ENCODE measurements around the gene RUNDC3A. TPM values are rescaled to one million over a fixed set of nuclear protein-coding genes. Genes with fewer than 3 reads are reported as not detected.

Gene RUNDC3A
- total RNA-seq, 1 experiment from 2014 or later, result 3.6 TPM

DNA sequence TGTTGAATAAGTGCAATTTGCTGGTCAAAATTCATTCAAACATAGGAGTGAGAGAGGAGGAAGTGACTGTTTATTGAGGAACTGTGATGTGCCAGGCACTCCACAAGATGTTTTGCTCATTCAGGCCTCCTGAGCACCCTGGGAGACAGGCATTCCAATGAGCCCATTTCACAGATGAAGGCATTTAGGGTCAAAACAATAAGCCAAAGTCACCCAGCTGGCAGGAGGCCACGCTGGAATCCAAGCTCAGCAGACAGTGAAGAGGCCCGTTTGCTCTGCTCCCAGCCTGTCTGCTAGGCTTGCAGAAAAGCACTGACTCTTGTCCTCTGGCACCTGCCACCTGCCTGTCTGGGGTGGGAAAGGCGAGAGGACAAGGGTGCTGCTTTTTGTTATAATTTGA lies 26.3 kb downstream of the RUNDC3A start:
- ChIA-PET POLR2A (interaction anchor here (0.6 to 1.1 kb wide), 2 partner anchors 11 to 115 kb away, joined by 3 to 6 read pairs; partner anchors contain the start of genes GRN and UBTF), CTCF (interaction anchor here (0.6 kb wide), 1 partner anchor 185 kb away, joined by 3 read pairs; no protein-coding TSS in a partner anchor)
- DNase-seq (ENCODE audit: low read depth, low spot score) (no peak), ATAC-seq (no peak)
- no peaks in the 10 kb centered on the region for H3K27me3 ChIP-seq (ENCODE audit: control insufficient read depth, insufficient read depth, low read length)
- TF ChIP-seq, protein P1, sequence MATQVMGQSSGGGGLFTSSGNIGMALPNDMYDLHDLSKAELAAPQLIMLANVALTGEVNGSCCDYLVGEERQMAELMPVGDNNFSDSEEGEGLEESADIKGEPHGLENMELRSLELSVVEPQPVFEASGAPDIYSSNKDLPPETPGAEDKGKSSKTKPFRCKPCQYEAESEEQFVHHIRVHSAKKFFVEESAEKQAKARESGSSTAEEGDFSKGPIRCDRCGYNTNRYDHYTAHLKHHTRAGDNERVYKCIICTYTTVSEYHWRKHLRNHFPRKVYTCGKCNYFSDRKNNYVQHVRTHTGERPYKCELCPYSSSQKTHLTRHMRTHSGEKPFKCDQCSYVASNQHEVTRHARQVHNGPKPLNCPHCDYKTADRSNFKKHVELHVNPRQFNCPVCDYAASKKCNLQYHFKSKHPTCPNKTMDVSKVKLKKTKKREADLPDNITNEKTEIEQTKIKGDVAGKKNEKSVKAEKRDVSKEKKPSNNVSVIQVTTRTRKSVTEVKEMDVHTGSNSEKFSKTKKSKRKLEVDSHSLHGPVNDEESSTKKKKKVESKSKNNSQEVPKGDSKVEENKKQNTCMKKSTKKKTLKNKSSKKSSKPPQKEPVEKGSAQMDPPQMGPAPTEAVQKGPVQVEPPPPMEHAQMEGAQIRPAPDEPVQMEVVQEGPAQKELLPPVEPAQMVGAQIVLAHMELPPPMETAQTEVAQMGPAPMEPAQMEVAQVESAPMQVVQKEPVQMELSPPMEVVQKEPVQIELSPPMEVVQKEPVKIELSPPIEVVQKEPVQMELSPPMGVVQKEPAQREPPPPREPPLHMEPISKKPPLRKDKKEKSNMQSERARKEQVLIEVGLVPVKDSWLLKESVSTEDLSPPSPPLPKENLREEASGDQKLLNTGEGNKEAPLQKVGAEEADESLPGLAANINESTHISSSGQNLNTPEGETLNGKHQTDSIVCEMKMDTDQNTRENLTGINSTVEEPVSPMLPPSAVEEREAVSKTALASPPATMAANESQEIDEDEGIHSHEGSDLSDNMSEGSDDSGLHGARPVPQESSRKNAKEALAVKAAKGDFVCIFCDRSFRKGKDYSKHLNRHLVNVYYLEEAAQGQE (IDR thresholded peaks at IDR 0.05; ENCODE audit: insufficient read depth in 1 of 2, low read depth in 2 of 2, low read length in 1 of 2), result no peak
- no peak for TF ChIP-seq POLR2AphosphoS5 (IDR thresholded peaks at IDR 0.05; ENCODE audit: low read depth, low read length)
- no peak for TF ChIP-seq SIN3A (IDR thresholded peaks at IDR 0.05; ENCODE audit: borderline replicate concordance, insufficient read depth, low read depth, low read length)
- H3K4me3 ChIP-seq (ENCODE audit: low read depth in 2 of 2, low read length in 2 of 2), result no peak overlapping the region
- in situ Hi-C loops (cut with HindIII; ENCODE audit: low pct_unique_long_range_greater_than_20kb, low sequenced_read_pairs), result no loop called here
- H3K36me3 ChIP-seq (ENCODE audit: control insufficient read depth, insufficient read depth, low read length), result no peaks in the 10 kb centered on the region
- intact Hi-C loops (cut with micrococcal nuclease; ENCODE audit: unreplicated experiment), result no loop called here
- H3K4me1 ChIP-seq (ENCODE audit: control insufficient read depth, insufficient read depth, low read length), result no peaks in the 10 kb centered on the region
- BruUV-seq (replicated peaks), result no TSS peak
- H3K9me3 ChIP-seq (ENCODE audit: control insufficient read depth, insufficient read depth, low read depth, low read length), result no peaks in the 10 kb centered on the region
- no peak overlapping the region for H3K27ac ChIP-seq (ENCODE audit: low read length)

DNA sequence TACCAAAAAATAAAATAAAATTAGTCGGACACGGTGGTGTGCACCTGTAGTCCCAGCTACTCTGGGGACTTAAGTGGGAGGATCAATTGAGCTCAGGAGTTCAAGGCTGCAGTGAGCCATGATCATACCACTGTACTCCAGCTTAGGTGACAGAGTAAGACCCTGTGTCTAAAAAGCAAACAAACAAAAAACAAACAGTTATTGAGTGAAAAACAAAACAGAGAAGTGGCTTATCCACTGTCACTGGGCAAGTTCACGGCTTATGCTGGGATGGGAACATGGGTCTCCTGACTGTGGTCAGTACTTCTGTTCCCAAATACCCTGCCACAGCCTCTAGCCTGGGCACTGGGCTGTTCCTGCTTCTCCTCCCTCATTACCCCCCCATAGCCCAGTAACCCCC lies 27.2 kb downstream of the RUNDC3A start:
- intact Hi-C loops (cut with micrococcal nuclease; ENCODE audit: unreplicated experiment), result no loop called here
- Histone ChIP-seq H3K27me3 (ENCODE audit: control insufficient read depth, insufficient read depth, low read length) (no peaks in the 10 kb centered on the region), H3K27ac (ENCODE audit: low read length) (no peak overlapping the region), H3K9me3 (ENCODE audit: control insufficient read depth, insufficient read depth, low read depth, low read length) (no peaks in the 10 kb centered on the region), H3K36me3 (ENCODE audit: control insufficient read depth, insufficient read depth, low read length) (no peaks in the 10 kb centered on the region), H3K4me3 (ENCODE audit: low read depth in 2 of 2, low read length in 2 of 2) (no peak overlapping the region), H3K4me1 (ENCODE audit: control insufficient read depth, insufficient read depth, low read length) (no peaks in the 10 kb centered on the region)
- DNase-seq (ENCODE audit: low read depth, low spot score), result no peak
- no peak for ATAC-seq
- no TSS peak for BruUV-seq (replicated peaks)
- in situ Hi-C loops (cut with HindIII; ENCODE audit: low pct_unique_long_range_greater_than_20kb, low sequenced_read_pairs), result no loop called here
- CTCF ChIA-PET, result no interaction called here
- TF ChIP-seq SIN3A (IDR thresholded peaks at IDR 0.05; ENCODE audit: borderline replicate concordance, insufficient read depth, low read depth, low read length), result no peak
- TF ChIP-seq, protein P1 (IDR thresholded peaks at IDR 0.05; ENCODE audit: insufficient read depth in 1 of 2, low read depth in 2 of 2, low read length in 1 of 2), result no peak
- TF ChIP-seq, protein P2, sequence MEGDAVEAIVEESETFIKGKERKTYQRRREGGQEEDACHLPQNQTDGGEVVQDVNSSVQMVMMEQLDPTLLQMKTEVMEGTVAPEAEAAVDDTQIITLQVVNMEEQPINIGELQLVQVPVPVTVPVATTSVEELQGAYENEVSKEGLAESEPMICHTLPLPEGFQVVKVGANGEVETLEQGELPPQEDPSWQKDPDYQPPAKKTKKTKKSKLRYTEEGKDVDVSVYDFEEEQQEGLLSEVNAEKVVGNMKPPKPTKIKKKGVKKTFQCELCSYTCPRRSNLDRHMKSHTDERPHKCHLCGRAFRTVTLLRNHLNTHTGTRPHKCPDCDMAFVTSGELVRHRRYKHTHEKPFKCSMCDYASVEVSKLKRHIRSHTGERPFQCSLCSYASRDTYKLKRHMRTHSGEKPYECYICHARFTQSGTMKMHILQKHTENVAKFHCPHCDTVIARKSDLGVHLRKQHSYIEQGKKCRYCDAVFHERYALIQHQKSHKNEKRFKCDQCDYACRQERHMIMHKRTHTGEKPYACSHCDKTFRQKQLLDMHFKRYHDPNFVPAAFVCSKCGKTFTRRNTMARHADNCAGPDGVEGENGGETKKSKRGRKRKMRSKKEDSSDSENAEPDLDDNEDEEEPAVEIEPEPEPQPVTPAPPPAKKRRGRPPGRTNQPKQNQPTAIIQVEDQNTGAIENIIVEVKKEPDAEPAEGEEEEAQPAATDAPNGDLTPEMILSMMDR (IDR thresholded peaks at IDR 0.05), result no peak
- no peak for TF ChIP-seq TCF7L2 (IDR thresholded peaks at IDR 0.05; ENCODE audit: low read depth, low read length)
- TF ChIP-seq POLR2AphosphoS5 (IDR thresholded peaks at IDR 0.05; ENCODE audit: low read depth, low read length), result no peak
- POLR2A ChIA-PET, result interaction anchor here (0.6 kb wide), 1 partner anchor 11 kb away, joined by 6 read pairs; no protein-coding TSS in a partner anchor

All from Panc1 (cell line).